ENCODE measurements around the gene ANKRD16. TPM values are rescaled to one million over a fixed set of nuclear protein-coding genes. Genes with fewer than 3 reads are reported as not detected.
"Not testable (repeated sequence)": the region's sequence is repeated elsewhere in the genome, so short reads cannot be mapped to it uniquely, and the experiment has no call there.

The ANKRD16 gene
- total RNA-seq: 9.4 TPM

GRCh38 chr10:5889624-5890451 lies at the start of gene ANKRD16, which contains the start of gene FBH1:
ANKRD16 (minus strand) TSS chr10:5889893; CDS start chr10:5889354, 539 bp downstream.
FBH1 (plus strand) TSS chr10:5890243; CDS start chr10:5890346, 103 bp downstream.
- DNase-seq (ENCODE audit: low spot score): peak; percentile 99

GRCh38 chr10:5938291-5938690 lies 48.6 kb upstream of the ANKRD16 start:
- DNase-seq (ENCODE audit: low spot score): no peak

DNA sequence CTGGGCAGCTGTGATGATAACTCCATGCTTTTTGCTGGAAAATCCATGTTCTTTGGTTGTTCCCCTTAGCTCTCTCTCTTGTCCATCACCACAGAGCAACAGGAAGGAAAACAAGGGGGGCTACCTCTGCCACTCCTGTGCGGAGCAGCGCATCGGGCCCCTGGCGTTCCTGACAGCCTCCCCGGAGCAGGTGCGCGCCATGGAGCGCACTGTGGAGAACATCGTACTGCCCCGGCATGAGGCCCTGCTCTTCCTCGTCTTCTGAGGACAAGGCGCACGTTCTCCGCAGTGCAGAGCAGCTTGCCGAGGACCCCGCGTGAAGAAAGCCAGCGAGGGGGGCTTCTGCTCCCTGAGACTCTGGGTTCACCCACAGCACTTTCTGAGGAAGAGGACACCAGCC lies 47.3 kb upstream of the ANKRD16 start:
- no peak for DNase-seq (ENCODE audit: low spot score)

- DNase-seq (ENCODE audit: low spot score): no peak
Measured at GRCh38 chr10:5935628-5936027, 45.9 kb upstream of the ANKRD16 start.

- DNase-seq (ENCODE audit: low spot score): no peak
Measured at GRCh38 chr10:5933909-5934546, 44.3 kb upstream of the ANKRD16 start.

DNA sequence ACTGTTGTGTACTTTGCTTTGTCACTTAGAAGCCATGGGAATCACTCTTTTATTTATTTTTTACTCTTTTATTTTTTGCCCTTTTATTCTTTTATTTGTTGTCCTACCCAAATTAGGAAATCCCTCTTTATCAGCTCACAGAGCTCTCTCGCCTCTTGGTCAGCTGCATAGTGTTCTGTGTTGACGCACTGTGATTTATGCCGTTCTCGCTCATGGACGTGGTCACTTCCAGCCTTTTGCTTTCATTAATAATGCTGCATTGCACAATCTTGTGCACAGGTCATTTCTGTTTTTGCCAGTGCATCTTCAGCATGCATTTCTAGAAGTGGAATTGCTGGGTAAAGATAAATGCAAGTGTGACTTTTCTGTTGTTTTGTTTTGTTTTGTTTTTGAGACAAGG lies 42.7 kb upstream of the ANKRD16 start:
- DNase-seq (ENCODE audit: low spot score): no peak

GRCh38 chr10:5930272-5930671 lies 40.6 kb upstream of the ANKRD16 start:
- no peak for DNase-seq (ENCODE audit: low spot score)

DNA sequence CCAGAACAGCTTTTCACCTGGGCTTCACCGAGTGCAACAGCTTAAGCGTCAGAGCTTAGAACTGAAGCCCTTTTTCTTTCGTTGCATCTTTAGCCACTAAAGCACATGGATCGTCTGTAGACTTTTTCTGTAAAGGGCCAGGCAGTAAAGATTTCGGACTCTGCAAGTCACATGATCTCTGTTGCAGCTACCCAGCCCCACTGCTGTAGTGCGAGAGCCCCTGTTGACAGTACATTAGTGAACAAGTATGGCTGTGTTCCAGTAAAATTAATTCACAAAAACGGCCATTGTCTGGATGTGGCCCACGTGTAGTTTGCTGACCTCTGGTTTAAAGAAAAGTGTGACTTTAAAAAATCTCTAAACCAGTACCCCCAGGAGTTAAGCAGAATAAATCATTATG lies 39.7 kb upstream of the ANKRD16 start:
- DNase-seq (ENCODE audit: low spot score): no peak

GRCh38 chr10:5927306-5927705 lies 37.6 kb upstream of the ANKRD16 start:
- no peak for DNase-seq (ENCODE audit: low spot score)

DNA sequence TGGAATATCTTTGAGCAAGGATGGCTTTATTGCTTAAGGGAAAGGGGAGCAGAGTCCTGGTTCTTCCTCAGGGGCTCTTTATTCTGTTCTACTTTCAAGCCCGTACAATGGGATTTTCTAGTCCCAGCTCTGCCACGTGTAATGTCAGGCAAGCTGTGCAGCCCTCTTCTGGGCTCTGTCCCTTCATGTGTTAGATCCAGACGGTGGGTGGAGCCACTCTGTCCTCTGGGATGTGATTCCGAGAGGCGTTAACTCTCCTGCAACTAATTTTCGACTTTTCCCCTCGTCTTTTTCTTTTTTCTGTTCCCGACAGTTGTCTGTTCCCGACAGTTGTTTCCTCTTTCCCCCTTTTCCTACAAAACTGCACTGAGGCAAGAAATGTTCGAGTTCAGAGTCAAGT lies 35.2 kb upstream of the ANKRD16 start:
- no peak for DNase-seq (ENCODE audit: low spot score)

DNA sequence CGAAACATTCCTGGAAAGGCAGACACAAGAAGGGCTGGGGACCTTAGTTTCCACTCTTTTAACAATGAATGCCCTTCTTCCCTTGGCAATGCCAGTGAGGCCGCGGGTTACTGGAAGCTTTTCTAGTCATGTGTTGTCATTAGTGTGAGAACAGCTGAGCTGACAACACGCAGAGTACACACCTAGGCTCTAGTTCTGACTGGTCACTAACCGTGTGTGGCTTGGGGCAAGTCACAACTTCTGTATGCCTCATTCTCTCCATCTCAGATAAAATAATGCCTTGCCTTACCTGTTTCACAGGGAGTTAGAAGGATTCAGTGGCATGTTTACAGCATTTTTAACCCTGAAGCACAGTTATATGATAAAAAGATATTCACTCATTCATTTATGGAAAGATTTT lies 32.1 kb upstream of the ANKRD16 start:
- DNase-seq (ENCODE audit: low spot score): no peak

DNA sequence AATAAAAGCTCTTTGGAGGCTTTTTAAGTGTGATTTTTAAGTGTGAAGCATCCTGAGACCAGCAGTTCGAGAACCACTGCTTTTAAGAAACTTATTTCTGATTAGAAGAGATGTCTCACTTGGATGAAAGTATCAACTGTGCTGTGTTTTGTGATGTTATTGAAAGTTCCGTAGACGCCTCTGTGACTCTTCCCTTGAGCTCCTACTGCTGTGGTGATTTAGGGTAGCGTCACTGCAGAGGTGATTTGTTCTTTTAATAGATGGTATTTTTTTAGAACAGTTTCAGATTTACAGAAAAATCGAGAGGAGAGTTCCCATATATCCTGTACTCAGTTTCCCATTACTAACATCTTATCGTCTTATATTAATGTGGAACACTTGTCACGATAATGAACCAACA lies 29.9 kb upstream of the ANKRD16 start:
- DNase-seq (ENCODE audit: low spot score): no peak

DNA sequence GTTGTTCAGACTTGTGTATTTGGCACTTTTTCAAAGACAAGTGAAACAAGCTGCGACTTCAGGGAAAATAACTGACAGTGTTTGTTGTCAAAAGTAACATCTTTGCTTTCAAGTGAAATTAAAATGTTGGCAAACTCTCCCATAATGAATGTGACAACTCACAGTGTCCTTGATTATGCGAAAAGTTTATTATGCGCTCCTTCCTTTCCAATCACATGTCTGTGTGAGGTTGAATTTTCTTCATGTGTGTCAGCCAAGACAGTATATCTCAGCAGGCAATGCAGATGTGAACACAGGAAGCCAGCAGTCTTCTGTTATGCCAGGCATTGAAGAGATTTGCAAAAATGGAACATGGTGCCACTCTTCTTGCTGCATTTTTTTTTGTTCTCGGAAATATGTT lies 29.1 kb upstream of the ANKRD16 start:
- no peak for DNase-seq (ENCODE audit: low spot score)

DNA sequence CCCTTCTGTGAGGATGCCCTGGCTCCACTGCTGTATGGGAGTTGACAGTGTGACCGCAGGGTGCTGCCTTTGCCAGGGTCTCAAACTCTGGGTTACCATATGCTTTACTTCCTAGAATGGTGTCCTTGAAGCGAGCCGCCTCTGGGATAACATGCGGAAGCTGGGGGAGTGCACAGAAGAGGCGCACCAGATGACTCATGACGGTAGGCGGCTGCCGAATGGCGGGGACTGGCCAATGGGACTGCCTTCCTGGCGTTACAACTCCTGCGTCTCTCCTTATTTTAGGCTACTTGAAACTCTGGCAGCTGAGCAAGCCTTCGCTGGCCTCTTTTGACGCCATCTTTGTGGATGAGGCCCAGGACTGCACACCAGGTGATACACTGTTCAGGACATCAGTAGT lies 27.6 kb upstream of the ANKRD16 start:
- no peak for DNase-seq (ENCODE audit: low spot score)

DNA sequence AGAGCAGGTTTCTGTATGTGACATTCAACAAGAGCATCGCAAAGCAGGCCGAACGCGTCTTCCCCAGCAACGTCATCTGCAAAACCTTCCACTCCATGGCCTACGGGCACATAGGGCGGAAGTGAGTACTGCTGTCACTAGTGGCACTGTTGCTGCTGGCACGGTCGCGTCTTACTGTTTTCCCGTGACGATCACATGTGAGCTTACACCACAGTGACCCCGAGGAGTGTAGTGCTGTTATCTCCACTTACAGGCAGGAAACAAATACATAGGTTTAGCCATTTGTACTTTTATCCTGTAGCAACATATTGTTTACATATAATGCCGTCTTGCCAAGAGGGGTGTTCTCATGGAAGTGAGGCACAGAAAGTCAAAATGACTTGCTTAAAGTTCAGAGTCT lies 25.8 kb upstream of the ANKRD16 start:
- no peak for DNase-seq (ENCODE audit: low spot score)

DNA sequence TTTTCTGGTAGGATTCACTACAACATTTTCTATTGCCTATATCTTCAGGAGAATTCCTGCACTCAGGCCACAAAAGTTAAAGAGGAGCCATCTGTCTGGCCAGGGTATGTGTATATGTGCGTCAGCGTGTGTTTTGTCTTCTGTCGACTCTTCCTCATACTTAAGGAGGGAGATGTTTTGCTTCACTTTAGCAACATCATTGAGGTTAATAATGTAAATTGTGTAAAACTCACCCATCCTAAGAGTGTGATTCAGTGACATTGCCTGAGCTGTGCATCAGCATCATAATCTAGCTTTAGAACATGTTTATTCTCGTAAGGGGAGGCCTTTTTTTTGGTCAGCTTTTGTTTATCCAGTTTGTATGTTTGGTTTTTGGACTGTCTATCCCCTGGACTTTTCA lies 24.0 kb upstream of the ANKRD16 start:
- DNase-seq (ENCODE audit: low spot score): no peak

DNA sequence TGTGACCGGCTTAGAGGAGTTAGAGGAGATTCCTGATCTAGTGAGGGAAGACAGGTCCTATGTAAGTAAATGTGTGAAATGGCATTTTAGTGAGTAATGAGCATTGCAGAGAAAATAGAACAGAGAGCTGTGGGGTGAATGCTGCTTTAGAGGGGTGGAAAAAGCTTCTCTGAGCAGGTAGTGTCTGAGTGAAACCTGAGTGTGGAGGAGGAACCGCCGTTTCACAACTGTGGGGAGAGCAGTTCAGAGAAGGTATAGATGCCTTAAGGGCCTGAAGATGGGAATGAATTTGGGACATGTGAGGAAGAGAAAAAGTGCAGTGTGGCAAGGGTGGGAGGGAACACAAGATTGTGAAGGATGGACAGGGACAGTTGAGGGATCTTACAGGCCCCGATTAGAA lies 22.0 kb upstream of the ANKRD16 start:
- DNase-seq (ENCODE audit: low spot score): no peak

DNA sequence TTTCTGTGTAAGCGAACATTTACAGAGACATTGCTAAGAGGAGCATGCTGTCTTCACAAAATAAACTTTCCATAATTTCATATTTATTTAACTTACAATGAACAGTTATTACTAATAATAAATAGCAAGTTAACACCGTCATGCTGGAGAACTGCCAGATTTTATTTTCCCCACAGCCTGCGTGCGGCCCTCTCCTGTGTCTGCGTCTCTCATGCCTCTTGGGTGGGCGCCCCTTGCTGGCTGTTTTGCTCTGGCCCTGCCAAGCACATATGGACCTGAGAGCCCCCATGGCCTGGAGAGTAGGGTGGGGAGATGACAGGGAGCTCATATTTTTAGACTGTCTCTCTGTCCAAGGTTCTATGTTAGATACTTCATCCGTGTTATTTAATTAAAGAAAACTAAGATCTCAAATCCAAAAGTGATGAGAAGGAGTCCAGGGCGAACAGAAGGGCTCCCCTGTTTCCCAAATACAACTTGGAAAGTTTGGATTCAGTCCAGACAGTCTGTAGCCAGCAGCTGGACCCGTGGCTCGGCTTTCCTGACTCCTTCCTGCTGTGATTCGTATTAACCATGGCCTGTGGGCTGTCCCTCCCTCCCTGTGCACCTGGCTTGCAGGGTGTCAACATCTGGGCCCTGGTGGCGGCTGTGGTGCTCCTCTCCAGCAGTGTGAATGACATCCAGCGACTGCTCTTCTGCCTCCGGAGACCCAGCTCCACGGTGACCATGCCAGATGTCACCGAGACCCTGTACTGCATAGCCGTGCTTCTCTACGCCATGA lies 20.8 kb upstream of the ANKRD16 start:
- DNase-seq (ENCODE audit: low spot score): no peak

DNA sequence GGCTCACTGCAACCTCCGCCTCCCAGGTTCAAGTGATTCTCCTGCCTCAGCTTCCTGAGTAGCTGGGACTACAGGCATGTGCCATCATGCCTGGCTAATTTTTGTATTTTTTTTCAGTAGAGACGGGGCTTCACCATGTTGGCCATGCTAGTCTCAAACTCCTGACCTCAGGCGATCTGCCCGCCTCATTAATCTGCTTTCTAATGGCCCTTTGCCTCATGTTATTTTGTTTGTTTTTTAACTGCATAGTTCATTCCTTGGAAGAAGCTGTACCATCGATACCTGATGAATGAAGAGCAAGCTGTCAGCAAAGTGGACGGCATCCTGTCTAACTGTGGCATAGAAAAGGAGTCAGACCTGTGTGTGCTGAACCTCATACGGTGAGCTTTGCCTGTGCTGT lies 19.0 kb upstream of the ANKRD16 start:
- not testable (repeated sequence) for DNase-seq (ENCODE audit: low spot score)

DNA sequence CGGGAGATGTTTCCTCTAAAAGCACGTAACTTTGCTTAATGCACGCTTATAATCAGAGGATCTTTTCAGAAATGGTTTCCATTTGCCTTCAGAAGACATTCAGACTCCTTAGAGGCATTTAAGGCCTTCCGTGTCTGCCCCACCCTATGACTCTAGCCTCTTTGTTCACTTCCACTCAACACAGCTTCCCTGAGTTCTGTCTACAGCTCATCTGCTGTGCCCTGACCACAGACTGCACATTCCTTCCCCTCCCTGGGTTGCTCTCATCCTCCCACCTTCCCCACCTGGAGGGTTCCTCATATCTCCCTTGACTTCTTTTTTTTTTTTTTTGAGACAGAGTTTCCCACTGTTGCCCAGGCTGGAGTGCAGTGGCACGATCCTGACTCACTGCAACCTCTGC lies 17.0 kb upstream of the ANKRD16 start:
- no peak for DNase-seq (ENCODE audit: low spot score)

GRCh38 chr10:5905854-5906507 lies 16.3 kb upstream of the ANKRD16 start:
- peak; percentile 13 for DNase-seq (ENCODE audit: low spot score)

DNA sequence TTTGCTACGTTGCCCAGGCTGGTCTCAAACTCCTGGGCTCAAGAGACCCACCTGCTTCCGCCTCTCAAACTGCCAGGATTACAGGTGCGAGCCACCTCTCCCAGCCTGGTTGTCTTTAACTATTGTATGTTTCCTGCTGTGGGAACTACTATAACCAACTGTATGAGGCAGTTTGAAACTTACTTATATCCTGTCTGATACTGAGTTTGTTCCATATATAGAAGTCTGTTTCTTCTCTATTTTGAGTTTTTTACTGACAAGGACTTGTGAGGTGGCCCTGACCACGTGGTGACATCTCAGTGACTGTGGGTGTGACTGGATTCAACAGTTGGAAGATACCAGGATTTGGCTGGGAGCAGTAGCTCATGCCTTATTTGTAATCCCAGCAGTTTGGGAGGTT lies 14.5 kb upstream of the ANKRD16 start:
- no peak for DNase-seq (ENCODE audit: low spot score)
